ENCODE data around the gene IGFN1.
A peak's percentile ranks its signal among the peaks of the same experiment; 100 is the strongest.

IGFN1 gene

DNA sequence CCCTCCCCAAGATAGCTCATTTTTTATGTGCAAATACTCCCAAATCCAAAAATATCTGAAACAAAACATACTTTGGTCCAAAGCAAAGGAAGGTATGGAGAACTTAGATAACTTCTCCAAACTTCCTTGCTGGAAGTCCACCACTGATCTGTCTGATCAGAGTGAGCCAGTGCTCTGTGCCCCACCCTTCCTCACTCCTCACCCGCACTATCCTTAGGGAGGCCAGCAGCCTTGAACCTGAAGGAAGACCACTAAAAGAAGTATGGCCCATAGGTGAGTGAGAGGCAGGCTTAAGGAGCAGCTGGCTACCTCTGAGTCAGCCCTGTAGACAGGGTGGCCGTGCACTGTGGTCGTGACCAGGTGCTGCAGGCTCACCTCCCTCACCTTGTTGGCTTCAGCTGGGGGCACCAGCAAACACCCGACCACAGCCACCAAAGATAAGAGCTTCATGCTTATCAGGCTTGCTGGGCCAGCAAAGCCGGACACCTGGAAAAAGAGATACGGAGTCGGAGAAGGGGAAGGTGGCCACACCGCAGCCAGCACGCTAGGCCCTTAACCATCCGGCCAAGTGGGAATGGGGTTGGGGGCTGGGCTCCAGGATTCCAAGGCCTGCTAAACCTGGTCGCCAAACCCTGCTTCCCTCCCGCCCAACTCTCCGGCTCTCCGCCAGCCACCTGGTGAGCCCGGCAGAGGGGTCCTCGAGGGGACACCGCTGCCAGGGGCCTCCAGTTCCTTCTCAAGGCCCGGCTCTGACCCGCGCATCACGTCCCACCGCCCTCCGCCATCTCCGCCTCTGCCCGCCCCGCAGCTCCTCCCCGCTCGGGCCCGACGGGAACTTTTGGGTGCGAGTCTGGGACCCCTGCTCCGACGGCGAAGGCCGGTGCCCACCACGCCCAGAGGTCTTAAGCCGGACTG is 36.9 kb upstream of the IGFN1 start:
- H2BK12ac ChIP-seq (ENCODE audit: low read length in 2 of 2): peak overlapping the region in 1 of 2 experiments; percentile 55
- no peak overlapping the region for H3K23ac ChIP-seq (ENCODE audit: low read length in 2 of 2)
- H2BK15ac ChIP-seq (ENCODE audit: low read depth, poor library complexity, severe bottlenecking): no peak overlapping the region
- peaks cover 17 to 18% of the 10 kb centered on the region in 2 experiments for H3K27me3 ChIP-seq (ENCODE audit: control insufficient read depth in 1 of 2, insufficient read depth in 1 of 2, low read length in 2 of 2)
- no peak overlapping the region for H2AK5ac ChIP-seq (ENCODE audit: low read length, severe bottlenecking)
- peak overlapping the region; percentile 94 for H3K9ac ChIP-seq (ENCODE audit: low read length)
- H3K4me1 ChIP-seq (ENCODE audit: control insufficient read depth, insufficient read depth, low read depth, low read length): peaks cover 6% of the 10 kb centered on the region
- peak overlapping the region; percentile 35 for H2BK120ac ChIP-seq (ENCODE audit: low read depth, low read length)
- H2BK5ac ChIP-seq (ENCODE audit: low read depth, low read length, poor library complexity, severe bottlenecking): no peak overlapping the region
- H4K8ac ChIP-seq (ENCODE audit: low read length): peak overlapping the region; percentile 92
- H4K91ac ChIP-seq (ENCODE audit: low read length): peak overlapping the region; percentile 1
- H3K4me2 ChIP-seq (ENCODE audit: low read length, poor library complexity, severe bottlenecking): peak overlapping the region; percentile 74
- H3K18ac ChIP-seq (ENCODE audit: low read depth in 1 of 2, low read length in 2 of 2): peak overlapping the region; percentile 72 to 97
- WGBS: 2% methylated on average over 34 of the region's 37 CpGs
- H3K14ac ChIP-seq (ENCODE audit: low read length in 2 of 2): peak overlapping the region in 1 of 2 experiments; percentile 99
- no peaks in the 10 kb centered on the region for H3K9me3 ChIP-seq (ENCODE audit: control insufficient read depth, low read length)
- H3K36me3 ChIP-seq (ENCODE audit: control insufficient read depth in 1 of 2, insufficient read depth in 2 of 2, low read depth in 1 of 2, low read length in 2 of 2): peaks cover 23 to 34% of the 10 kb centered on the region in 2 experiments
- no peak overlapping the region for H3K27ac ChIP-seq (ENCODE audit: low read length, poor library complexity, severe bottlenecking)
- H2AFZ ChIP-seq (ENCODE audit: low read depth, low read length): peak overlapping the region; percentile 79
- peak overlapping the region; percentile 76 to 95 for H3K4me3 ChIP-seq (ENCODE audit: insufficient read depth in 1 of 2, low read depth in 1 of 2, low read length in 2 of 2)
- no peak for DNase-seq
- H3K4ac ChIP-seq (ENCODE audit: low read depth in 1 of 2, low read length in 2 of 2): peak overlapping the region; percentile 24 to 46
- peaks cover 30% of the 10 kb centered on the region for H3K79me1 ChIP-seq (replicated peaks; ENCODE audit: low read length, poor library complexity, severe bottlenecking)

- peak within 1 kb of the TSS; percentile 35 for H2BK120ac ChIP-seq (ENCODE audit: low read depth, low read length)
- peak within 1 kb of the TSS in 1 of 2 experiments; percentile 55 for H2BK12ac ChIP-seq (ENCODE audit: low read length in 2 of 2)
- H3K18ac ChIP-seq (ENCODE audit: low read depth in 1 of 2, low read length in 2 of 2): peak within 1 kb of the TSS; percentile 72 to 97
- peaks cover 26% of the 10 kb centered on the region for H3K79me1 ChIP-seq (replicated peaks; ENCODE audit: low read length, poor library complexity, severe bottlenecking)
- H4K91ac ChIP-seq (ENCODE audit: low read length): peak within 1 kb of the TSS; percentile 3
- H2AFZ ChIP-seq (ENCODE audit: low read depth, low read length): peak within 1 kb of the TSS; percentile 79
- H3K4me3 ChIP-seq (ENCODE audit: insufficient read depth in 1 of 2, low read depth in 1 of 2, low read length in 2 of 2): peak within 1 kb of the TSS; percentile 76 to 95
- peaks cover 6% of the 10 kb centered on the region for H3K4me1 ChIP-seq (ENCODE audit: control insufficient read depth, insufficient read depth, low read depth, low read length)
- H3K27ac ChIP-seq (ENCODE audit: low read length, poor library complexity, severe bottlenecking): no peak within 1 kb of the TSS
- H3K14ac ChIP-seq (ENCODE audit: low read length in 2 of 2): peak within 1 kb of the TSS in 1 of 2 experiments; percentile 99
- WGBS: 17% methylated on average over 27 of the region's 31 CpGs
- H3K4me2 ChIP-seq (ENCODE audit: low read length, poor library complexity, severe bottlenecking): peak within 1 kb of the TSS; percentile 74
- no peak within 1 kb of the TSS for H2AK5ac ChIP-seq (ENCODE audit: low read length, severe bottlenecking)
- no peak within 1 kb of the TSS for H3K23ac ChIP-seq (ENCODE audit: low read length in 2 of 2)
- H3K4ac ChIP-seq (ENCODE audit: low read depth in 1 of 2, low read length in 2 of 2): peak within 1 kb of the TSS; percentile 24 to 46
- H2BK5ac ChIP-seq (ENCODE audit: low read depth, low read length, poor library complexity, severe bottlenecking): no peak within 1 kb of the TSS
- H2BK15ac ChIP-seq (ENCODE audit: low read depth, poor library complexity, severe bottlenecking): peak within 1 kb of the TSS; percentile 21
- peak within 1 kb of the TSS; percentile 94 for H3K9ac ChIP-seq (ENCODE audit: low read length)
- DNase-seq: peak; percentile 91
- no peaks in the 10 kb centered on the region for H3K9me3 ChIP-seq (ENCODE audit: control insufficient read depth, low read length)
- peak within 1 kb of the TSS; percentile 92 for H4K8ac ChIP-seq (ENCODE audit: low read length)
- peaks cover 17 to 26% of the 10 kb centered on the region in 2 experiments for H3K36me3 ChIP-seq (ENCODE audit: control insufficient read depth in 1 of 2, insufficient read depth in 2 of 2, low read depth in 1 of 2, low read length in 2 of 2)
- H3K27me3 ChIP-seq (ENCODE audit: control insufficient read depth in 1 of 2, insufficient read depth in 1 of 2, low read length in 2 of 2): peaks cover 17 to 18% of the 10 kb centered on the region in 2 experiments
These were observed 36.0 kb upstream of the IGFN1 start, which contains the start of gene TMEM9 for GRCh38 chr1:201154389-201155165. TMEM9 (minus strand) TSS chr1:201154474; CDS start chr1:201153923, 551 bp downstream.

DNA sequence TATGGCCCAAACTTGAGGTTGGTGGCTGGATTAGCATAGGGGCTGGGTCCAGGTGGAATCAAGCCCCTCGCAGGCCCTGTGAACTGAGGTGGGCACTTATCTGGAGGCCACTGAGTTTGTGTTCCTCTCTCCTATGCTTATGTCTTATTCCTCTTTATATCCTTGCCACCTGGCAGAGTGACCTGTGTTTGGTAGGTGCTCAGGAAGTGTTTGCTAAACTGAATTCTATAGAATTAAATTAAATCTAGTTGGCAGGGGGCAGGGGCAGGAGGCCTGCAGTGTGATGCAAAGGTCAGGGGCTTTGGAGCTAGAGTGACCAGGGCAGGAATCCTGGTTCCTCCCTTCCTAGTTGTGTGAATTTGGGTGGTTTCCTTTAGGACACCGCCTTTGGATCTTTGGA is 35.3 kb upstream of the IGFN1 start:
- Histone ChIP-seq H2BK12ac (ENCODE audit: low read length in 2 of 2) (no peak overlapping the region), H3K4ac (ENCODE audit: low read depth in 1 of 2, low read length in 2 of 2) (no peak overlapping the region), H3K4me1 (ENCODE audit: control insufficient read depth, insufficient read depth, low read depth, low read length) (peaks cover 6% of the 10 kb centered on the region), H4K8ac (ENCODE audit: low read length) (no peak overlapping the region), H3K79me1 (replicated peaks; ENCODE audit: low read length, poor library complexity, severe bottlenecking) (peaks cover 24% of the 10 kb centered on the region), H3K18ac (ENCODE audit: low read depth in 1 of 2, low read length in 2 of 2) (no peak overlapping the region), H3K9me3 (ENCODE audit: control insufficient read depth, low read length) (no peaks in the 10 kb centered on the region), H3K27me3 (ENCODE audit: control insufficient read depth in 1 of 2, insufficient read depth in 1 of 2, low read length in 2 of 2) (peaks cover 17 to 23% of the 10 kb centered on the region in 2 experiments), H3K23ac (ENCODE audit: low read length in 2 of 2) (no peak overlapping the region), H3K4me3 (ENCODE audit: insufficient read depth in 1 of 2, low read depth in 1 of 2, low read length in 2 of 2) (no peak overlapping the region), H2BK15ac (ENCODE audit: low read depth, poor library complexity, severe bottlenecking) (no peak overlapping the region), H3K9ac (ENCODE audit: low read length) (no peak overlapping the region), H4K91ac (ENCODE audit: low read length) (no peak overlapping the region), H2BK120ac (ENCODE audit: low read depth, low read length) (no peak overlapping the region), H3K4me2 (ENCODE audit: low read length, poor library complexity, severe bottlenecking) (no peak overlapping the region), H2BK5ac (ENCODE audit: low read depth, low read length, poor library complexity, severe bottlenecking) (no peak overlapping the region), H3K27ac (ENCODE audit: low read length, poor library complexity, severe bottlenecking) (no peak overlapping the region), H2AK5ac (ENCODE audit: low read length, severe bottlenecking) (no peak overlapping the region), H3K14ac (ENCODE audit: low read length in 2 of 2) (no peak overlapping the region), H2AFZ (ENCODE audit: low read depth, low read length) (no peak overlapping the region), H3K36me3 (ENCODE audit: control insufficient read depth in 1 of 2, insufficient read depth in 2 of 2, low read depth in 1 of 2, low read length in 2 of 2) (peaks cover 12 to 18% of the 10 kb centered on the region in 2 experiments)
- no peak for DNase-seq
- WGBS: no CpG with 5 or more reads among the region's 2 CpGs
